Ascending aorta (tissue), 2 donors: ENCODE measurements around the gene KCNN1. TPM values are rescaled to one million over a fixed set of nuclear protein-coding genes. Genes with fewer than 3 reads are reported as not detected.
A peak's percentile ranks its signal among the peaks of the same experiment; 100 is the strongest.

Experiments
- DNase-seq, 2 donors: peaks; one replicate each; pipeline ENCODE4 v3.0.0-alpha.2; 2019; ENCODE audit warnings: low spot score in 2 of 2
- H3K27ac ChIP-seq, 2 donors: fragments of 200-600 bp; sonication (generic); one replicate each; pipeline ENCODE4 v1.5.1; 2016 to 2017; ENCODE audit warnings: mild to moderate bottlenecking in 1 of 2
- H3K27me3 ChIP-seq: fragments of 200-600 bp; sonication (generic); one replicate; pipeline ENCODE4 v1.5.1; 2017
- H3K36me3 ChIP-seq, 2 donors: fragments of 200-600 bp; sonication (generic); one replicate each; pipeline ENCODE4 v1.5.1; 2016
- H3K4me1 ChIP-seq, 2 donors: fragments of 200-600 bp; sonication (generic); one replicate each; pipeline ENCODE4 v1.5.1; 2016 to 2017; ENCODE audit warnings: mild to moderate bottlenecking in 1 of 2
- H3K4me3 ChIP-seq, 2 donors: fragments of 200-600 bp; sonication (generic); one replicate each; pipeline ENCODE4 v1.5.1; 2016 to 2017; ENCODE audit warnings: mild to moderate bottlenecking in 1 of 2
- H3K9me3 ChIP-seq, 2 donors: fragments of 200-600 bp; sonication (generic); one replicate each; pipeline ENCODE4 v1.5.1; 2016
- CTCF ChIP-seq, 3 experiments: fragments of 200-600 bp in 2 of 3; fragments of 450-650 bp in 1 of 3; sonication (generic) in 2 of 3; IDR thresholded peaks; one replicate each; pipeline ENCODE4 v1.5.1; 2016 to 2019; ENCODE audit warnings: antibody characterized with exemption in 3 of 3, mild to moderate bottlenecking in 1 of 3, moderate library complexity in 1 of 3
- intact Hi-C: fragments of 100-400 bp; cut with DNase I; formaldehyde crosslinking; loops from one replicate; pipeline ENCODE4 v1.15.1; 2023
- total RNA-seq: library from RNA; depleted of rRNA; stranded (reverse); fragments of >200 nt; gene quantifications from one replicate; pipeline ENCODE4 v1.1.0, GENCODE V29; 2016

KCNN1 gene
- total RNA-seq, 1 donor from 2014 or later: not detected

GRCh38 chr19:17946965-17947784 lies 19.7 kb upstream of the KCNN1 start:
- Histone ChIP-seq H3K27me3 (peaks cover 11% of the 10 kb centered on the region), H3K4me1 (peaks cover 10 to 32% of the 10 kb centered on the region in 2 donors), H3K9me3 (no peaks in the 10 kb centered on the region), H3K4me3 (peak overlapping the region; percentile 87 to 90), H3K27ac (peak overlapping the region; percentile 17 to 46), H3K36me3 (peaks cover 11 to 13% of the 10 kb centered on the region in 2 donors)
- TF ChIP-seq CTCF (IDR thresholded peaks at IDR 0.05): peak in 1 of 3 experiments; percentile 12
- intact Hi-C loops: loop anchor here (1.0 to 2.0 kb wide), 3 partner anchors 14 to 112 kb away; partner anchors contain the start of gene CCDC124
- no peak for DNase-seq

- H3K4me3 ChIP-seq: peak overlapping the region; percentile 87 to 90
- H3K36me3 ChIP-seq: peaks cover 7 to 11% of the 10 kb centered on the region in 2 donors
- intact Hi-C loops: loop anchor here (1.0 to 2.0 kb wide), 2 partner anchors 15 to 111 kb away; partner anchors contain the start of gene CCDC124
- H3K9me3 ChIP-seq: no peaks in the 10 kb centered on the region
- peaks cover 18% of the 10 kb centered on the region for H3K27me3 ChIP-seq
- peak; percentile 45 to 91 for DNase-seq
- peaks cover 10 to 32% of the 10 kb centered on the region in 2 donors for H3K4me1 ChIP-seq
- H3K27ac ChIP-seq: peak overlapping the region in 1 of 2 donors; percentile 46
- TF ChIP-seq CTCF (IDR thresholded peaks at IDR 0.05): peak in 1 of 3 experiments; percentile 4
Observed at GRCh38 chr19:17947815-17948513, 18.9 kb upstream of the KCNN1 start.

GRCh38 chr19:17948514-17948900 lies 18.4 kb upstream of the KCNN1 start:
- peaks cover 23% of the 10 kb centered on the region for H3K27me3 ChIP-seq

GRCh38 chr19:17948931-17949930 lies 17.7 kb upstream of the KCNN1 start:
- intact Hi-C loops: no loop called here
- DNase-seq: no peak
- no peaks in the 10 kb centered on the region for H3K36me3 ChIP-seq
- no peak for TF ChIP-seq CTCF (IDR thresholded peaks at IDR 0.05)
- H3K4me3 ChIP-seq: peak overlapping the region; percentile 87 to 90
- H3K9me3 ChIP-seq: no peaks in the 10 kb centered on the region
- peaks cover 10 to 32% of the 10 kb centered on the region in 2 donors for H3K4me1 ChIP-seq
- H3K27me3 ChIP-seq: peaks cover 23% of the 10 kb centered on the region
- H3K27ac ChIP-seq: no peak overlapping the region

More at GRCh38 chr19:17948514-17948900, 18.4 kb upstream of the KCNN1 start:
- no peaks in the 10 kb centered on the region for H3K9me3 ChIP-seq
- intact Hi-C loops: no loop called here
- H3K4me1 ChIP-seq: peaks cover 10 to 32% of the 10 kb centered on the region in 2 donors
- H3K27ac ChIP-seq: no peak overlapping the region
- peaks cover 2 to 7% of the 10 kb centered on the region in 2 donors for H3K36me3 ChIP-seq
- DNase-seq: no peak
- TF ChIP-seq CTCF (IDR thresholded peaks at IDR 0.05): no peak
- peak overlapping the region; percentile 87 to 90 for H3K4me3 ChIP-seq

GRCh38 chr19:17949956-17950309 lies 17.0 kb upstream of the KCNN1 start:
- intact Hi-C loops: no loop called here
- Histone ChIP-seq H3K27ac (no peak overlapping the region), H3K4me3 (peak overlapping the region in 1 of 2 donors; percentile 20), H3K9me3 (no peaks in the 10 kb centered on the region), H3K27me3 (peaks cover 23% of the 10 kb centered on the region), H3K4me1 (peaks cover 10 to 32% of the 10 kb centered on the region in 2 donors), H3K36me3 (no peaks in the 10 kb centered on the region)
- TF ChIP-seq CTCF (IDR thresholded peaks at IDR 0.05): no peak
- DNase-seq: no peak
